ENCODE data around the gene PTGES3. TPM values are rescaled to one million over a fixed set of nuclear protein-coding genes. Genes with fewer than 3 reads are reported as not detected.

The PTGES3 gene
- total and polyA plus RNA-seq, 12 donors = 43.7 to 139 (median 109) TPM

- Histone ChIP-seq H3K9me3 (no peaks in the 10 kb centered on the region), H3K27me3 (no peaks in the 10 kb centered on the region), H3K27ac (no peak overlapping the region), H3K4me3 (no peak overlapping the region), H3K36me3 (peaks cover 0 to 100% (median 72%) of the 10 kb centered on the region in 9 donors), H3K4me1 (peaks cover 0 to 29% (median 8%) of the 10 kb centered on the region in 9 donors)
- WGBS, 2 donors = 88 to 94% methylated on average over 2 of the region's 2 CpGs
- TF ChIP-seq, protein P1, sequence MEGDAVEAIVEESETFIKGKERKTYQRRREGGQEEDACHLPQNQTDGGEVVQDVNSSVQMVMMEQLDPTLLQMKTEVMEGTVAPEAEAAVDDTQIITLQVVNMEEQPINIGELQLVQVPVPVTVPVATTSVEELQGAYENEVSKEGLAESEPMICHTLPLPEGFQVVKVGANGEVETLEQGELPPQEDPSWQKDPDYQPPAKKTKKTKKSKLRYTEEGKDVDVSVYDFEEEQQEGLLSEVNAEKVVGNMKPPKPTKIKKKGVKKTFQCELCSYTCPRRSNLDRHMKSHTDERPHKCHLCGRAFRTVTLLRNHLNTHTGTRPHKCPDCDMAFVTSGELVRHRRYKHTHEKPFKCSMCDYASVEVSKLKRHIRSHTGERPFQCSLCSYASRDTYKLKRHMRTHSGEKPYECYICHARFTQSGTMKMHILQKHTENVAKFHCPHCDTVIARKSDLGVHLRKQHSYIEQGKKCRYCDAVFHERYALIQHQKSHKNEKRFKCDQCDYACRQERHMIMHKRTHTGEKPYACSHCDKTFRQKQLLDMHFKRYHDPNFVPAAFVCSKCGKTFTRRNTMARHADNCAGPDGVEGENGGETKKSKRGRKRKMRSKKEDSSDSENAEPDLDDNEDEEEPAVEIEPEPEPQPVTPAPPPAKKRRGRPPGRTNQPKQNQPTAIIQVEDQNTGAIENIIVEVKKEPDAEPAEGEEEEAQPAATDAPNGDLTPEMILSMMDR (IDR thresholded peaks at IDR 0.05) = no peak
- intact Hi-C loops (cut with DNase I) = no loop called here
- no peak for DNase-seq
- ATAC-seq = no peak
These were observed 20.0 kb downstream of the PTGES3 start for GRCh38 chr12:56668197-56668457.

- ATAC-seq (peak in 2 of 8 donors; percentile 12 to 32), DNase-seq (no peak)
- 93 to 94% methylated on average over 13 of the region's 13 CpGs for WGBS, 2 donors
- Histone ChIP-seq H3K27me3 (no peaks in the 10 kb centered on the region), H3K36me3 (peaks cover 0 to 63% (median 38%) of the 10 kb centered on the region in 9 donors), H3K4me1 (peaks cover 0 to 3% (median 0%) of the 10 kb centered on the region in 9 donors), H3K27ac (no peak overlapping the region), H3K4me3 (no peak overlapping the region), H3K9me3 (no peaks in the 10 kb centered on the region)
- intact Hi-C loops (cut with DNase I) = no loop called here
- TF ChIP-seq, protein P1 (IDR thresholded peaks at IDR 0.05) = no peak
These were observed 26.0 kb downstream of the PTGES3 start for GRCh38 chr12:56661979-56662638.

DNA sequence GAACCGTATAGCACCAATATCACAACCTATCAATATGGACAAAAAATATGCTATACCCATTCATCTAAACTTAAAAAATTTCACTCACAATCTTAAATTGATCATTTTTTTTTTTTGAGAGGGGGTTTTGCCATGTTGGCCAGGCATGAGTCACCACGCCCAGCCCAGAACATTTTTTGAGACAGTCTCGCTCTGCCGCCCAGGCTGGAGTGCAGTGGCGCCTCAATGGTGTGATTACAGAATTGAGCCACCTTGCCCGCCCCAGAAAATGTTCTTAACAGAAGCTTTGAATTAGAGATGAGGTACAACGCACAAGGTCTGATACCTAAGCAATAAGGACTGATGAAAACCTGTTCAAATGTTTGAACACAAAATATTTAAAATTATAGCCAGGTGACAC lies 26.5 kb downstream of the PTGES3 start:
- DNase-seq (no peak), ATAC-seq (no peak)
- intact Hi-C loops (cut with DNase I) = no loop called here
- Histone ChIP-seq H3K36me3 (peaks cover 0 to 57% (median 38%) of the 10 kb centered on the region in 9 donors), H3K27me3 (no peaks in the 10 kb centered on the region), H3K9me3 (no peaks in the 10 kb centered on the region), H3K27ac (no peak overlapping the region), H3K4me3 (no peak overlapping the region), H3K4me1 (no peaks in the 10 kb centered on the region)
- 94 to 96% methylated on average over 7 of the region's 7 CpGs for WGBS, 2 donors
- TF ChIP-seq, protein P1 (IDR thresholded peaks at IDR 0.05) = no peak

DNA sequence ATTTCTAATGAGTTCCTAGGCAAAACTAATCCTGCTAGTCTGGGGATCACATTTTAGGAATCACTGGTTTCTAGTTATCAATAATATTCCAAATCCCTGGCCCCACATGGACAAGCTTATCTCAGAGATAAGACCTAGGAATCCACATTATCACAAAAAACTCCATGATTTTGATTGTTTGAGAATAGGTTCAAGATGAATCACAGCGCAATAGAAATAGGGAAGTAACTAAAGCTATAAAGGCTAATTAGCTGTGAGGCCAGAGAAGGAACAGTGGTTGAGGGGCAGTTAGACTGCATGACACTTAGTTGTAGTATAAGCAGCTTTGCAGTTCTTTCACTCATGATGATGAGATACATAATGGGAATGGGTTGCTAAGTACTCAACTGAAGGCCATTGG lies 29.2 kb downstream of the PTGES3 start:
- TF ChIP-seq, protein P1 (IDR thresholded peaks at IDR 0.05) = no peak
- DNase-seq (no peak), ATAC-seq (no peak)
- Histone ChIP-seq H3K27me3 (no peaks in the 10 kb centered on the region), H3K9me3 (peaks cover 0 to 15% (median 4%) of the 10 kb centered on the region in 11 donors), H3K36me3 (peaks cover 0 to 31% (median 13%) of the 10 kb centered on the region in 9 donors), H3K27ac (no peak overlapping the region), H3K4me3 (no peak overlapping the region), H3K4me1 (no peaks in the 10 kb centered on the region)
- WGBS, 2 donors = 94 to 95% methylated on average over 1 of the region's 1 CpG
- intact Hi-C loops (cut with DNase I) = no loop called here
